OCI-LY1 (cell line): ENCODE data around the gene PLIN5.

ENCODE experiments used
- H2AFZ ChIP-seq: fragments of 200-600 bp; sonication (generic), shearing (Covaris generic); 2 replicates; pipeline ENCODE4 v1.6.0; 2014; ENCODE audit warnings: antibody characterized with exemption, mild to moderate bottlenecking, low read length
- H3F3A ChIP-seq: fragments of 200-600 bp; sonication (generic), shearing (Covaris generic); 2 replicates; pipeline ENCODE4 v1.6.0; 2014; ENCODE audit warnings: mild to moderate bottlenecking, antibody characterized with exemption, low read length, moderate library complexity; ENCODE audit not compliant: insufficient read depth
- H3K27ac ChIP-seq: fragments of 200-600 bp; sonication (generic); 2 replicates; pipeline ENCODE4 v1.5.1; 2014; ENCODE audit warnings: low read length, mixed run types, mild to moderate bottlenecking, low read depth; ENCODE audit not compliant: poor library complexity, severe bottlenecking
- H3K27me3 ChIP-seq: fragments of 200-600 bp; sonication (generic); 2 replicates; pipeline ENCODE4 v1.6.0; 2014; ENCODE audit warnings: antibody characterized with exemption, mild to moderate bottlenecking, low read length, moderate library complexity; ENCODE audit not compliant: insufficient read depth
- H3K36me3 ChIP-seq: fragments of 200-600 bp; sonication (generic); 2 replicates; pipeline ENCODE4 v1.6.1; 2014; ENCODE audit warnings: mild to moderate bottlenecking, antibody characterized with exemption, low read length, moderate library complexity, mixed read lengths; ENCODE audit not compliant: insufficient read depth
- H3K4me1 ChIP-seq: fragments of 200-600 bp; sonication (generic); 2 replicates; pipeline ENCODE4 v1.5.1; 2014; ENCODE audit warnings: mild to moderate bottlenecking, low read length, moderate library complexity; ENCODE audit not compliant: insufficient read depth, severe bottlenecking
- H3K4me2 ChIP-seq: fragments of 200-600 bp; sonication (generic), shearing (Covaris generic); 2 replicates; pipeline ENCODE4 v1.6.1; 2014; ENCODE audit warnings: low read length
- H3K4me3 ChIP-seq: fragments of 200-600 bp; sonication (generic); 2 replicates; pipeline ENCODE4 v1.5.1; 2014; ENCODE audit warnings: low read length, low read depth, mild to moderate bottlenecking, mixed read lengths; ENCODE audit not compliant: poor library complexity, severe bottlenecking
- H3K79me2 ChIP-seq: fragments of 200-600 bp; shearing (Covaris generic); 2 replicates; pipeline ENCODE4 v1.6.1; 2016; ENCODE audit warnings: mixed run types, low read length, mixed read lengths; ENCODE audit not compliant: insufficient read depth
- H3K9ac ChIP-seq: fragments of 200-600 bp; sonication (generic), shearing (Covaris generic); 2 replicates; pipeline ENCODE4 v1.6.1; 2014; ENCODE audit warnings: mild to moderate bottlenecking, low read length, mixed read lengths
- H3K9me2 ChIP-seq: fragments of 200-600 bp; sonication (generic), shearing (Covaris generic); 2 replicates; pipeline ENCODE4 v1.6.1; 2014; ENCODE audit warnings: low read depth, mild to moderate bottlenecking, low read length, mixed read lengths
- H3K9me3 ChIP-seq: fragments of 200-600 bp; shearing (Covaris generic); 2 replicates; pipeline ENCODE4 v1.6.1; 2014; ENCODE audit warnings: low read length, mixed read lengths
- H4K20me1 ChIP-seq: fragments of 200-600 bp; sonication (generic), shearing (Covaris generic); 2 replicates; pipeline ENCODE4 v1.6.0; 2016; ENCODE audit warnings: mild to moderate bottlenecking, low read length; ENCODE audit not compliant: insufficient read depth
- CTCF ChIP-seq: fragments of 200-600 bp; sonication (generic), shearing (Covaris generic); IDR thresholded peaks from 2 replicates; pipeline ENCODE4 v1.5.1; 2017; ENCODE audit warnings: mild to moderate bottlenecking, antibody characterized with exemption, low read length, moderate library complexity, mixed read lengths
- EZH2 ChIP-seq: fragments of 200-600 bp; sonication (generic), shearing (Covaris generic); IDR thresholded peaks from 2 replicates; pipeline ENCODE4 v1.8.0; 2017; ENCODE audit warnings: borderline replicate concordance, mixed run types, mild to moderate bottlenecking, antibody characterized with exemption, low read length, moderate library complexity, mixed read lengths

The PLIN5 gene

GRCh38 chr19:4556597-4557127 lies 21.6 kb upstream of the PLIN5 start:
- no peak overlapping the region for H3K4me2 ChIP-seq
- H3K36me3 ChIP-seq, result no peaks in the 10 kb centered on the region
- H3K9me3 ChIP-seq, result no peaks in the 10 kb centered on the region
- peaks cover 5% of the 10 kb centered on the region; the same call in 1 of the 2 replicates for H3K27me3 ChIP-seq
- TF ChIP-seq CTCF (no peak), EZH2 (no peak)
- no peak overlapping the region for H3K27ac ChIP-seq
- no peaks in the 10 kb centered on the region for H4K20me1 ChIP-seq
- H3K4me3 ChIP-seq, result no peak overlapping the region
- no peaks in the 10 kb centered on the region for H3K79me2 ChIP-seq
- H2AFZ ChIP-seq, result no peak overlapping the region
- H3F3A ChIP-seq, result no peaks in the 10 kb centered on the region
- H3K9me2 ChIP-seq, result no peaks in the 10 kb centered on the region
- H3K4me1 ChIP-seq, result no peaks in the 10 kb centered on the region
- H3K9ac ChIP-seq, result no peak overlapping the region

GRCh38 chr19:4555657-4556561 lies 20.9 kb upstream of the PLIN5 start:
- H3K4me1 ChIP-seq, result no peaks in the 10 kb centered on the region
- H3K79me2 ChIP-seq, result no peaks in the 10 kb centered on the region
- no peaks in the 10 kb centered on the region for H3K36me3 ChIP-seq
- no peaks in the 10 kb centered on the region for H3K9me3 ChIP-seq
- H3K9me2 ChIP-seq, result no peaks in the 10 kb centered on the region
- peaks cover 5% of the 10 kb centered on the region; the same call in 1 of the 2 replicates for H3K27me3 ChIP-seq
- H3K4me2 ChIP-seq, result no peak overlapping the region
- TF ChIP-seq CTCF, result no peak
- no peak for TF ChIP-seq EZH2
- no peak overlapping the region for H3K27ac ChIP-seq
- H4K20me1 ChIP-seq, result no peaks in the 10 kb centered on the region
- H3F3A ChIP-seq, result no peaks in the 10 kb centered on the region
- no peak overlapping the region for H2AFZ ChIP-seq
- H3K9ac ChIP-seq, result no peak overlapping the region
- no peak overlapping the region for H3K4me3 ChIP-seq

- Histone ChIP-seq H3K4me2 (no peak overlapping the region), H3K4me3 (no peak overlapping the region), H3K36me3 (no peaks in the 10 kb centered on the region), H3K4me1 (no peaks in the 10 kb centered on the region), H4K20me1 (no peaks in the 10 kb centered on the region), H3K79me2 (no peaks in the 10 kb centered on the region), H3K9me3 (no peaks in the 10 kb centered on the region), H3K27ac (no peak overlapping the region), H2AFZ (no peak overlapping the region), H3K9ac (no peak overlapping the region), H3K27me3 (peaks cover 5% of the 10 kb centered on the region; the same call in 1 of the 2 replicates), H3F3A (no peaks in the 10 kb centered on the region), H3K9me2 (no peaks in the 10 kb centered on the region)
- TF ChIP-seq EZH2, result no peak
- no peak for TF ChIP-seq CTCF
These were observed 19.7 kb upstream of the PLIN5 start for GRCh38 chr19:4554717-4555116.
